ENCODE measurements around the gene CMIP.

Gene CMIP

DNA sequence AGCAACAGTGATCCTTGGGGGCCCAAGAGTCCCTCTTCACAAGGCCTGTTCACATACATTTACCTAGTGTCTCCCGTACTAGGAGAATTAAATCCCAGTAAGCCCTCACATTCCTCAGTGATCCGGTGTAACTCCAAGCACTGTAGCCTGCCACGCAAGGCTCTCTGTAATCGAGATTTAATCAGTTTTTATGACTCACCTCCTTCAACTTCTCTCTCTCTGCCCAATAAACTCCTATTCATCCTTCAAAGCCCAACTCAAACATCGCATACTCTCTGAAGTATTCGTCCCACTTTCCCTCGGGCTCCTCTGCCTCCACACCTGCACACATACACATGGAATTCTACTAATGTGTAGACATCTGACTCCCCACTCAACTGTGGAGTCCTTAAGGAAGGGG lies 141.8 kb downstream of the CMIP start:
- Histone ChIP-seq H4K20me1 (ENCODE audit: low read depth, low read length) (no peaks in the 10 kb centered on the region; the same call in 1 of the 2 replicates), H3K27ac (ENCODE audit: low read depth, low read length) (no peak overlapping the region), H3K79me2 (ENCODE audit: insufficient read depth, low read length) (0 out of 2 replicates have a peak, but pooled peaks cover 9% of the 10 kb centered on the region)

DNA sequence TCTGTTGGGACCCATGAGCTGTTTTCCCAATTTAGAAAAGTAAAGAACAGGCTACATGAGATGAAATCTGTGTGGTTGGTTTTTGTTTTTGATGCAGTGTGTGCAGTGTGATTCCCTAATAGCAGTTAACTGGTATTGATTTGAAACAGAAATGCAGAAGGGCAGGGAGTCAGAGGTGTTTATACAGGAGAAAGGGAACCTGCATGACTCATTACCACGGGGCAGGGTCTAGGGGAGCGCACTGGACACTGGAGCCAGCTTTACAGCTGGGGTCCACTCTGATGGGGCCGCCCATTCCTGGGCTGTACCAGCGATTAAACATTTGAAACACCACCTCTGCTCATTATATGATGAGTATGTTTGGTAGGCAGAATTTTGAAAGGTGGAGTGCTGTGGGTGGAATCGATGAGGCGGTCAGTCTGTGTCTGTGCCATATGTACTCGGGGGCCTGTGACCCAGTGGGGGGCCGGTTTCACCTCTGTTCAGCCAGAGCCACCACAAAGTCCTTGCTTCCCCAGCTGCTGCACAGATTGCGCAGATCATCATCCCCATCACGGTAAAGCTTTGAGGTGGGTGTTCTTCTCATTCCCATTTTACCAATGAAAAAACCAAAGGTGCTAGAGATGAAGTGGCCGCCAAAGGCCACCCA lies 142.5 kb downstream of the CMIP start:
- Histone ChIP-seq H3K4me2 (ENCODE audit: low read depth, low read length, poor library complexity, severe bottlenecking) (no peak overlapping the region), H3K27me3 (ENCODE audit: low read length) (no peaks in the 10 kb centered on the region), H3F3A (ENCODE audit: insufficient read depth) (no peaks in the 10 kb centered on the region), H3K9me2 (replicated peaks; ENCODE audit: insufficient read depth, low read length) (no peaks in the 10 kb centered on the region), H4K20me1 (ENCODE audit: low read depth, low read length) (no peaks in the 10 kb centered on the region; the same call in 1 of the 2 replicates), H3K36me3 (ENCODE audit: low read length) (no peaks in the 10 kb centered on the region), H2AFZ (ENCODE audit: low read depth, low read length, severe bottlenecking) (no peak overlapping the region), H3K9ac (ENCODE audit: low read length) (no peak overlapping the region), H3K27ac (ENCODE audit: low read depth, low read length) (no peak overlapping the region), H3K79me2 (ENCODE audit: insufficient read depth, low read length) (0 out of 2 replicates have a peak, but pooled peaks cover 9% of the 10 kb centered on the region), H3K9me3 (ENCODE audit: insufficient read depth, low read length) (no peaks in the 10 kb centered on the region), H3K4me3 (ENCODE audit: insufficient read depth, low read length, poor library complexity, severe bottlenecking) (no peak overlapping the region)
- TF ChIP-seq, protein P1, sequence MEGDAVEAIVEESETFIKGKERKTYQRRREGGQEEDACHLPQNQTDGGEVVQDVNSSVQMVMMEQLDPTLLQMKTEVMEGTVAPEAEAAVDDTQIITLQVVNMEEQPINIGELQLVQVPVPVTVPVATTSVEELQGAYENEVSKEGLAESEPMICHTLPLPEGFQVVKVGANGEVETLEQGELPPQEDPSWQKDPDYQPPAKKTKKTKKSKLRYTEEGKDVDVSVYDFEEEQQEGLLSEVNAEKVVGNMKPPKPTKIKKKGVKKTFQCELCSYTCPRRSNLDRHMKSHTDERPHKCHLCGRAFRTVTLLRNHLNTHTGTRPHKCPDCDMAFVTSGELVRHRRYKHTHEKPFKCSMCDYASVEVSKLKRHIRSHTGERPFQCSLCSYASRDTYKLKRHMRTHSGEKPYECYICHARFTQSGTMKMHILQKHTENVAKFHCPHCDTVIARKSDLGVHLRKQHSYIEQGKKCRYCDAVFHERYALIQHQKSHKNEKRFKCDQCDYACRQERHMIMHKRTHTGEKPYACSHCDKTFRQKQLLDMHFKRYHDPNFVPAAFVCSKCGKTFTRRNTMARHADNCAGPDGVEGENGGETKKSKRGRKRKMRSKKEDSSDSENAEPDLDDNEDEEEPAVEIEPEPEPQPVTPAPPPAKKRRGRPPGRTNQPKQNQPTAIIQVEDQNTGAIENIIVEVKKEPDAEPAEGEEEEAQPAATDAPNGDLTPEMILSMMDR (IDR thresholded peaks at IDR 0.05; ENCODE audit: insufficient read depth, low read length, poor library complexity, severe bottlenecking) = no peak
- TF ChIP-seq EZH2phosphoT487 (conservative IDR thresholded peaks at IDR 0.05; ENCODE audit: low read length) = no peak

More for the DNA sequence above, 141.8 kb downstream of the CMIP start:
- Histone ChIP-seq H3K9ac (ENCODE audit: low read length) (no peak overlapping the region), H3K27me3 (ENCODE audit: low read length) (no peaks in the 10 kb centered on the region), H2AFZ (ENCODE audit: low read depth, low read length, severe bottlenecking) (no peak overlapping the region), H3K4me2 (ENCODE audit: low read depth, low read length, poor library complexity, severe bottlenecking) (no peak overlapping the region), H3K9me2 (replicated peaks; ENCODE audit: insufficient read depth, low read length) (no peaks in the 10 kb centered on the region), H3K4me3 (ENCODE audit: insufficient read depth, low read length, poor library complexity, severe bottlenecking) (no peak overlapping the region), H3K36me3 (ENCODE audit: low read length) (no peaks in the 10 kb centered on the region), H3F3A (ENCODE audit: insufficient read depth) (no peaks in the 10 kb centered on the region), H3K9me3 (ENCODE audit: insufficient read depth, low read length) (no peaks in the 10 kb centered on the region)
- TF ChIP-seq, protein P1 (IDR thresholded peaks at IDR 0.05; ENCODE audit: insufficient read depth, low read length, poor library complexity, severe bottlenecking) = no peak
- TF ChIP-seq EZH2phosphoT487 (conservative IDR thresholded peaks at IDR 0.05; ENCODE audit: low read length) = no peak

DNA sequence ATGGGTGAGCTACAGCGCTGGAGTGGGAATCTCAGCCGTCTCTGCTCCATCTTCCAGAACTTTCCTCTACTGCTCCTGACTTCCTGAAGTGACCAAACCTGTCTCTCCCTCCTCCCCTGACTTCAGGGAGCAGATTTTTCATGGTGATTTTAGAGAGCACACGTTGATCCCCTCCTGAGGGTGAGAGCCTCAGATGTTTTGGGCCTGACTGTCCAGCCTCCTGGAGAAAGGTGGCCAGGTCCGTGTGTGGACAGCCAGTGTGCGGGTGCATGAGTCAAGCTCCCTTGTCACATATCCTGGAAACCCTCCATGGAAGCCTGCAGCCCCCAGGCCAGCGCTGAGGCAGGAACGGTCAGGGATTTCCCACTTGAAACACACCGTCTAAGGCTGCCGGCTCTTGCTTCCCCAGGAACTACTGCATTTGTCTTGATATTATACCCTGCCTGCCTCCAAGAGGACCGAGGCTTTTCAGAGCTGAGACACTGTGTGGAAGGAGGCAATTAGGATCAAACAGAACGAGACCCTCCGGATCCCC lies 143.1 kb downstream of the CMIP start:
- no peak for TF ChIP-seq EZH2phosphoT487 (conservative IDR thresholded peaks at IDR 0.05; ENCODE audit: low read length)
- TF ChIP-seq, protein P1 (IDR thresholded peaks at IDR 0.05; ENCODE audit: insufficient read depth, low read length, poor library complexity, severe bottlenecking) = no peak
- Histone ChIP-seq H3K4me2 (ENCODE audit: low read depth, low read length, poor library complexity, severe bottlenecking) (no peak overlapping the region), H3K27ac (ENCODE audit: low read depth, low read length) (no peak overlapping the region), H4K20me1 (ENCODE audit: low read depth, low read length) (no peaks in the 10 kb centered on the region; the same call in 1 of the 2 replicates), H3F3A (ENCODE audit: insufficient read depth) (no peaks in the 10 kb centered on the region), H3K36me3 (ENCODE audit: low read length) (no peaks in the 10 kb centered on the region), H3K4me3 (ENCODE audit: insufficient read depth, low read length, poor library complexity, severe bottlenecking) (no peak overlapping the region), H3K9me3 (ENCODE audit: insufficient read depth, low read length) (no peaks in the 10 kb centered on the region), H2AFZ (ENCODE audit: low read depth, low read length, severe bottlenecking) (no peak overlapping the region), H3K9ac (ENCODE audit: low read length) (no peak overlapping the region), H3K27me3 (ENCODE audit: low read length) (no peaks in the 10 kb centered on the region), H3K79me2 (ENCODE audit: insufficient read depth, low read length) (peaks cover 9% of the 10 kb centered on the region; the same call in 1 of the 2 replicates), H3K9me2 (replicated peaks; ENCODE audit: insufficient read depth, low read length) (no peaks in the 10 kb centered on the region)
